IMR-90 (cell line): ENCODE measurements around the gene ARHGEF6. TPM values are rescaled to one million over a fixed set of nuclear protein-coding genes. Genes with fewer than 3 reads are reported as not detected.

Source experiments
- ATAC-seq: fragments of 200-7000 bp; cut with Tn5 transposase; 2 replicates; pipeline ENCODE4 v1.9.1; 2020; ENCODE audit warnings: low read depth, mild to moderate bottlenecking, moderate library complexity
- BruUV-seq: library from RNA; stranded (reverse); fragments of 400-500 nt; replicated peaks from 2 replicates; lab custom pipeline; 2021; lab: Mats Ljungman, UMichigan
- CTCF ChIA-PET: fragments of 300-600 bp; formaldehyde crosslinking; extraction: SDS; loops from one replicate; lab custom pipeline; 2021; ENCODE audit warnings: antibody characterized with exemption; lab: Yijun Ruan, JAX
- POLR2A ChIA-PET: fragments of 300-600 bp; sonication (Branson Sonifier 250); formaldehyde crosslinking; loops from one replicate; lab custom pipeline; 2022; ENCODE audit warnings: antibody characterized with exemption; ENCODE audit not compliant: unreplicated experiment; lab: Charles Lee
- DNase-seq: peaks from one replicate; pipeline ENCODE4 v3.0.0; 2013
- H2AFZ ChIP-seq: replicated peaks from 2 replicates; pipeline ENCODE3; 2013; ENCODE audit warnings: low read length, mild to moderate bottlenecking; ENCODE audit not compliant: poor library complexity
- H2AK5ac ChIP-seq: 2 replicates; pipeline ENCODE4 v1.6.1; 2013; ENCODE audit warnings: low read depth, low read length, inconsistent platforms
- H2AK9ac ChIP-seq: replicated peaks from 2 replicates; pipeline ENCODE3; 2013; ENCODE audit warnings: mild to moderate bottlenecking, low read depth, low read length, moderate library complexity; ENCODE audit not compliant: poor library complexity
- H2BK120ac ChIP-seq: 2 replicates; pipeline ENCODE4 v1.6.1; 2013; ENCODE audit warnings: low read depth, low read length, inconsistent platforms
- H2BK15ac ChIP-seq: 3 replicates; pipeline ENCODE4 v1.6.1; 2013; ENCODE audit warnings: low read depth, low read length, inconsistent platforms
- H2BK20ac ChIP-seq: 2 replicates; pipeline ENCODE4 v1.6.1; 2013; ENCODE audit warnings: low read depth, mild to moderate bottlenecking, inconsistent platforms, low read length, moderate library complexity
- H2BK5ac ChIP-seq: 2 replicates; pipeline ENCODE4 v1.6.1; 2013; ENCODE audit warnings: mild to moderate bottlenecking, low read depth, low read length, inconsistent platforms; ENCODE audit not compliant: poor library complexity, severe bottlenecking
- H3K14ac ChIP-seq: replicated peaks from 2 replicates; pipeline ENCODE4 v1.6.1; 2013; ENCODE audit warnings: low read depth, low read length, inconsistent platforms
- H3K18ac ChIP-seq: 2 replicates; pipeline ENCODE4 v1.6.1; 2013; ENCODE audit warnings: low read depth, low read length, control low read depth
- H3K23ac ChIP-seq: 2 replicates; pipeline ENCODE4 v1.6.1; 2013; ENCODE audit warnings: low read depth, low read length, inconsistent platforms
- H3K27ac ChIP-seq: 2 replicates; pipeline ENCODE4 v1.5.1; 2013; ENCODE audit warnings: mild to moderate bottlenecking, control low read depth, low read length; ENCODE audit not compliant: insufficient read depth
- H3K27me3 ChIP-seq: 2 replicates; pipeline ENCODE4 v1.6.1; 2013; ENCODE audit warnings: low read length; ENCODE audit not compliant: control insufficient read depth, insufficient read depth
- H3K36me3 ChIP-seq: 2 replicates; pipeline ENCODE4 v1.6.1; 2013; ENCODE audit warnings: low read length, mixed read lengths; ENCODE audit not compliant: control insufficient read depth, insufficient read depth
- H3K4ac ChIP-seq: 2 replicates; pipeline ENCODE4 v1.6.1; 2013; ENCODE audit warnings: low read depth, low read length, inconsistent platforms
- H3K4me1 ChIP-seq: 2 replicates; pipeline ENCODE4 v1.6.1; 2013; ENCODE audit warnings: low read length, mixed read lengths; ENCODE audit not compliant: control insufficient read depth, insufficient read depth
- H3K4me2 ChIP-seq: 2 replicates; pipeline ENCODE4 v1.6.1; 2013; ENCODE audit warnings: low read depth, mild to moderate bottlenecking, control low read depth, low read length, moderate library complexity
- H3K4me3 ChIP-seq: 2 replicates; pipeline ENCODE4 v1.5.1; 2013; ENCODE audit warnings: low read depth, mild to moderate bottlenecking, control low read depth, low read length, moderate library complexity; ENCODE audit not compliant: insufficient read depth
- H3K56ac ChIP-seq: 2 replicates; pipeline ENCODE4 v1.6.1; 2013; ENCODE audit warnings: low read length, inconsistent platforms; ENCODE audit not compliant: insufficient read depth; ENCODE audit errors: extremely low read depth
- H3K79me1 ChIP-seq, 2 experiments: 2 replicates each; pipeline ENCODE4 v1.6.1; 2013; ENCODE audit warnings: low read length in 2 of 2, inconsistent platforms in 1 of 2, low read depth in 1 of 2
- H3K9ac ChIP-seq: 2 replicates; pipeline ENCODE4 v1.6.1; 2013; ENCODE audit warnings: low read depth, low read length, control low read depth
- H3K9me1 ChIP-seq: 2 replicates; pipeline ENCODE4 v1.6.1; 2013; ENCODE audit warnings: low read length, inconsistent platforms; ENCODE audit not compliant: insufficient read depth
- H3K9me3 ChIP-seq: 2 replicates; pipeline ENCODE4 v1.6.1; 2013; ENCODE audit warnings: low read length; ENCODE audit not compliant: control insufficient read depth, insufficient read depth
- H4K20me1 ChIP-seq: 2 replicates; pipeline ENCODE4 v1.6.1; 2013; ENCODE audit warnings: low read length, inconsistent platforms; ENCODE audit not compliant: insufficient read depth
- H4K5ac ChIP-seq: 2 replicates; pipeline ENCODE4 v1.6.1; 2013; ENCODE audit warnings: mild to moderate bottlenecking, low read depth, low read length, control low read depth
- H4K8ac ChIP-seq, 2 experiments: 2 replicates each; pipeline ENCODE4 v1.6.1; 2013; ENCODE audit warnings: low read depth in 2 of 2, low read length in 2 of 2, control low read depth in 1 of 2, inconsistent platforms in 1 of 2
- H4K91ac ChIP-seq: 2 replicates; pipeline ENCODE4 v1.6.1; 2013; ENCODE audit warnings: low read depth, low read length, inconsistent platforms; ENCODE audit not compliant: insufficient read depth
- BHLHE40 ChIP-seq: fragments of 150-350 bp; IDR thresholded peaks from 2 replicates; pipeline ENCODE4 v1.6.1; 2016; ENCODE audit warnings: mild to moderate bottlenecking, low read depth, low read length
- CEBPB ChIP-seq: IDR thresholded peaks from 2 replicates; pipeline ENCODE4 v1.6.1; 2012; ENCODE audit warnings: low read depth, low read length, improper control_type of control experiment
- CHD1 ChIP-seq: IDR thresholded peaks from 2 replicates; pipeline ENCODE4 v1.6.1; 2012; ENCODE audit warnings: low read depth, low read length, improper control_type of control experiment
- CTCF ChIP-seq: conservative IDR thresholded peaks from 2 replicates; pipeline ENCODE4 v1.5.1; 2012; ENCODE audit warnings: mild to moderate bottlenecking, low read depth, low read length, improper control_type of control experiment
- FOS ChIP-seq: fragments of 150-350 bp; IDR thresholded peaks from 2 replicates; pipeline ENCODE4 v1.6.1; 2016; ENCODE audit warnings: low read depth, low read length
- MAFK ChIP-seq: IDR thresholded peaks from 2 replicates; pipeline ENCODE4 v1.6.1; 2012; ENCODE audit warnings: low read depth, low read length, improper control_type of control experiment
- MAZ ChIP-seq: IDR thresholded peaks from 2 replicates; pipeline ENCODE4 v1.6.1; 2012; ENCODE audit warnings: low read depth, mild to moderate bottlenecking, low read length, improper control_type of control experiment, moderate library complexity, borderline replicate concordance
- MXI1 ChIP-seq: IDR thresholded peaks from 2 replicates; pipeline ENCODE4 v1.6.1; 2012; ENCODE audit warnings: low read depth, mild to moderate bottlenecking, low read length, moderate library complexity, borderline replicate concordance
- NFE2L2 ChIP-seq: fragments of 150-350 bp; IDR thresholded peaks from 2 replicates; pipeline ENCODE4 v1.6.1; 2016; ENCODE audit warnings: low read depth, mild to moderate bottlenecking, low read length
- POLR2A ChIP-seq: IDR thresholded peaks from 2 replicates; pipeline ENCODE4 v1.6.1; 2012; ENCODE audit warnings: mild to moderate bottlenecking, low read depth, low read length
- RAD21 ChIP-seq: IDR thresholded peaks from 2 replicates; pipeline ENCODE4 v1.6.1; 2012; ENCODE audit warnings: low read length, improper control_type of control experiment
- RCOR1 ChIP-seq: IDR thresholded peaks from 2 replicates; pipeline ENCODE4 v1.6.1; 2012; ENCODE audit warnings: mild to moderate bottlenecking, low read length, improper control_type of control experiment; ENCODE audit not compliant: insufficient replicate concordance
- RFX5 ChIP-seq: IDR thresholded peaks from 2 replicates; pipeline ENCODE4 v1.8.0; 2012; ENCODE audit warnings: low read depth, mild to moderate bottlenecking, low read length, moderate library complexity
- SMC3 ChIP-seq: fragments of 150-350 bp; IDR thresholded peaks from 2 replicates; pipeline ENCODE4 v1.6.1; 2016; ENCODE audit warnings: low read depth, mild to moderate bottlenecking, antibody characterized with exemption, low read length, moderate library complexity
- WGBS, 2 experiments: methylation state at CpG; one replicate each; pipeline versions ENCODE4 v1.1.5 to v1.1.7; 2013; ENCODE audit warnings: missing lambda C conversion rate in 2 of 2; ENCODE audit not compliant: insufficient read length in 1 of 2; ENCODE audit errors: extremely low coverage in 2 of 2; 5-methylcytosine and 5-hydroxymethylcytosine counted together
- dilution Hi-C: fragments of 300-500 bp; cut with HindIII; formaldehyde crosslinking; loops from one replicate; pipeline ENCODE4 v1.14.3; 2018; ENCODE audit warnings: low sequenced_read_pairs; ENCODE audit not compliant: unreplicated experiment
- in situ Hi-C: fragments of 300-500 bp; cut with MboI; formaldehyde crosslinking; loops from 3 replicates; pipeline ENCODE4 v1.14.3; 2019; ENCODE audit warnings: low sequenced_read_pairs, inconsistent platforms, mixed read lengths
- intact Hi-C: fragments of 100-400 bp; cut with micrococcal nuclease; formaldehyde crosslinking; loops from 2 replicates; pipeline ENCODE4 v1.10.0; 2022
- polyA plus RNA-seq, 3 experiments: library from polyadenylated mRNA; depleted of rRNA; stranded (reverse); fragments of >200 nt; gene quantifications; 2 replicates each; pipeline ENCODE4 v1.2.3, GENCODE V29; 2012; ENCODE audit warnings: low replicate concordance in 1 of 3
- total RNA-seq: library from RNA; depleted of rRNA; stranded (reverse); fragments of >200 nt; gene quantifications from 2 replicates; pipeline ENCODE4 v1.2.3, GENCODE V29; 2012
- TF ChIP-seq, protein P1 (sequence below): fragments of 150-350 bp; IDR thresholded peaks from 2 replicates; pipeline ENCODE4 v1.6.1; 2017; ENCODE audit warnings: mild to moderate bottlenecking, antibody characterized with exemption, low read length, low read depth
- TF ChIP-seq, protein P2 (sequence below): fragments of 150-350 bp; IDR thresholded peaks from 2 replicates; pipeline ENCODE4 v1.6.1; 2016; ENCODE audit warnings: low read depth, mild to moderate bottlenecking, low read length, moderate library complexity, borderline replicate concordance

Gene ARHGEF6
- total and polyA plus RNA-seq, 2 of the 4 experiments (the other 2 are of a cell fraction): 2.1 to 2.7 TPM

DNA sequence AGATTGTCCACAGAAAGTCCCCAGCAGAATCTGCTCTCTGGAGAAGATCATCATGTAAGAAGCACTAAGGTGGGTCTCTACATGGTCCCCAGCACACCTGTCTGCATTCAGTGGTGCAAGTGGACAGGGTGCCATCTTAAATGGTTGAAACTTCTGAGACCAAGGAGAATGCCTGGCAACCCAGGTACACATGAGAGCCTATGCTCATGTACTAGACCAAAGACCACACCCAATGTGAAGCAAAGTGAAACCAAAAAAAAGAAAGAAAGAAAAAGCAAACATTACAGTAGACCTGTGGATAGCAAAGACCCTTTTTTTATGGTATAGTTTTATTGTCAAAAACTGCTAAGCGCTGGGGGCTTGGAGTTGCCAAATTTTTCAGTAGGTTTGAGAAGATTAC is 117.8 kb downstream of the ARHGEF6 start:
- ATAC-seq (no peak), DNase-seq (no peak)
- Histone ChIP-seq H4K5ac (no peak overlapping the region), H2AK9ac (no peak overlapping the region), H2BK120ac (no peak overlapping the region), H3K4me2 (no peak overlapping the region), H3K27ac (no peak overlapping the region), H3K9me1 (no peaks in the 10 kb centered on the region), H3K23ac (no peak overlapping the region), H2BK15ac (no peak overlapping the region), H3K9me3 (peaks cover 4% of the 10 kb centered on the region), H3K14ac (no peak overlapping the region), H4K20me1 (no peaks in the 10 kb centered on the region), H4K91ac (no peak overlapping the region), H2BK5ac (no peak overlapping the region), H2AFZ (no peak overlapping the region), H3K4me3 (no peak overlapping the region), H3K56ac (no peak overlapping the region), H3K79me1 (no peaks in the 10 kb centered on the region), H3K18ac (no peak overlapping the region), H3K4ac (no peak overlapping the region), H3K4me1 (no peaks in the 10 kb centered on the region), H3K36me3 (no peaks in the 10 kb centered on the region), H3K9ac (no peak overlapping the region), H2BK20ac (no peak overlapping the region), H2AK5ac (no peak overlapping the region), H3K27me3 (peaks cover 8% of the 10 kb centered on the region), H4K8ac (no peak overlapping the region)
- dilution Hi-C loops (no loop called here), in situ Hi-C loops (no loop called here), intact Hi-C loops (no loop called here)
- ChIA-PET CTCF (no interaction called here), POLR2A (no interaction called here)
- no CpG with 5 or more reads among the region's 1 CpG for WGBS, 2 experiments
- TF ChIP-seq RAD21: no peak
- no peak for TF ChIP-seq CTCF
- no peak for TF ChIP-seq RFX5
- TF ChIP-seq, protein P1, sequence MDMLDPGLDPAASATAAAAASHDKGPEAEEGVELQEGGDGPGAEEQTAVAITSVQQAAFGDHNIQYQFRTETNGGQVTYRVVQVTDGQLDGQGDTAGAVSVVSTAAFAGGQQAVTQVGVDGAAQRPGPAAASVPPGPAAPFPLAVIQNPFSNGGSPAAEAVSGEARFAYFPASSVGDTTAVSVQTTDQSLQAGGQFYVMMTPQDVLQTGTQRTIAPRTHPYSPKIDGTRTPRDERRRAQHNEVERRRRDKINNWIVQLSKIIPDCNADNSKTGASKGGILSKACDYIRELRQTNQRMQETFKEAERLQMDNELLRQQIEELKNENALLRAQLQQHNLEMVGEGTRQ: no peak
- TF ChIP-seq MXI1: no peak
- TF ChIP-seq FOS: no peak
- TF ChIP-seq, protein P2, sequence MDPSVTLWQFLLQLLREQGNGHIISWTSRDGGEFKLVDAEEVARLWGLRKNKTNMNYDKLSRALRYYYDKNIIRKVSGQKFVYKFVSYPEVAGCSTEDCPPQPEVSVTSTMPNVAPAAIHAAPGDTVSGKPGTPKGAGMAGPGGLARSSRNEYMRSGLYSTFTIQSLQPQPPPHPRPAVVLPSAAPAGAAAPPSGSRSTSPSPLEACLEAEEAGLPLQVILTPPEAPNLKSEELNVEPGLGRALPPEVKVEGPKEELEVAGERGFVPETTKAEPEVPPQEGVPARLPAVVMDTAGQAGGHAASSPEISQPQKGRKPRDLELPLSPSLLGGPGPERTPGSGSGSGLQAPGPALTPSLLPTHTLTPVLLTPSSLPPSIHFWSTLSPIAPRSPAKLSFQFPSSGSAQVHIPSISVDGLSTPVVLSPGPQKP: no peak
- TF ChIP-seq RCOR1: no peak
- no peak for TF ChIP-seq MAFK
- no peak for TF ChIP-seq CEBPB
- no peak for TF ChIP-seq SMC3
- TF ChIP-seq NFE2L2: no peak
- TF ChIP-seq POLR2A: no peak
- no peak for TF ChIP-seq CHD1
- no peak for TF ChIP-seq MAZ
- no peak for TF ChIP-seq BHLHE40
- no TSS peak for BruUV-seq
